Activated T-cell treated with anti-CD3 and anti-CD28 coated beads, Interleukin-2, amount 50 U/mL, for 4 hours (primary cell): ENCODE data around the gene CDKN3. TPM values are rescaled to one million over a fixed set of nuclear protein-coding genes. Genes with fewer than 3 reads are reported as not detected.
A peak's percentile ranks its signal among the peaks of the same experiment; 100 is the strongest.

ENCODE experiments used
- ATAC-seq, 2 donors: fragments of 200-7000 bp; cut with Tn5 transposase; one replicate each; pipeline ENCODE4 v1.10.0; 2021
- DNase-seq: peaks from one replicate; pipeline ENCODE4 v3.0.0-alpha.2; 2020
- H3K27me3 Mint-ChIP-seq: one replicate; pipeline ENCODE4 v1.8.0; 2021; ENCODE audit warnings: low read depth, mixed read lengths
- H3K36me3 Mint-ChIP-seq: one replicate; pipeline ENCODE4 v1.8.0; 2022; ENCODE audit warnings: mixed read lengths; ENCODE audit not compliant: insufficient read depth
- H3K4me1 Mint-ChIP-seq: one replicate; pipeline ENCODE4 v1.8.0; 2021; ENCODE audit warnings: low read depth, mixed read lengths
- H3K4me3 Mint-ChIP-seq: one replicate; pipeline ENCODE4 v1.8.0; 2021; ENCODE audit warnings: mild to moderate bottlenecking, moderate library complexity, mixed read lengths
- H3K9me3 Mint-ChIP-seq: one replicate; pipeline ENCODE4 v1.8.0; 2021; ENCODE audit warnings: mixed read lengths
- total RNA-seq, 3 donors: library from RNA; stranded (reverse); gene quantifications; one replicate each; pipeline ENCODE4 v1.2.1, GENCODE V29; 2021

CDKN3 gene
- total RNA-seq: 10 to 100 TPM in 1 of 3 donors, 1 to 10 TPM in 2; 9.0 to 10.5 (median 9.8) TPM

- Mint-ChIP-seq H3K36me3 (no peaks in the 10 kb centered on the region), H3K9me3 (no peaks in the 10 kb centered on the region), H3K27me3 (no peaks in the 10 kb centered on the region), H3K4me3 (peak within 1 kb of the TSS; percentile 76), H3K4me1 (peaks cover 15% of the 10 kb centered on the region)
- peak; percentile 94 for DNase-seq
- ATAC-seq: peak; percentile 97
These were observed at the start of gene CDKN3 for GRCh38 chr14:54396493-54397335. Gene CDKN3 (plus strand): TSS chr14:54397007. CDS start chr14:54397069, 62 bp downstream.

GRCh38 chr14:54347044-54347443 is 49.8 kb upstream of the CDKN3 start:
- Mint-ChIP-seq H3K4me1 (peaks cover 4% of the 10 kb centered on the region), H3K36me3 (no peaks in the 10 kb centered on the region), H3K27me3 (peaks cover 18% of the 10 kb centered on the region), H3K4me3 (no peak overlapping the region), H3K9me3 (no peaks in the 10 kb centered on the region)
- DNase-seq (no peak), ATAC-seq (no peak)

- Mint-ChIP-seq H3K27me3 (peaks cover 23% of the 10 kb centered on the region), H3K4me3 (no peak overlapping the region), H3K36me3 (no peaks in the 10 kb centered on the region), H3K9me3 (no peaks in the 10 kb centered on the region), H3K4me1 (peaks cover 4% of the 10 kb centered on the region)
- no peak for DNase-seq
- peak in 1 of 2 donors; percentile 46 for ATAC-seq
These were observed 48.7 kb upstream of the CDKN3 start for GRCh38 chr14:54348001-54348611.

GRCh38 chr14:54348923-54349620 is 47.7 kb upstream of the CDKN3 start:
- H3K36me3 Mint-ChIP-seq: no peaks in the 10 kb centered on the region
- ATAC-seq: no peak
- H3K4me3 Mint-ChIP-seq: no peak overlapping the region
- peaks cover 6% of the 10 kb centered on the region for H3K4me1 Mint-ChIP-seq
- no peak for DNase-seq
- peaks cover 31% of the 10 kb centered on the region for H3K27me3 Mint-ChIP-seq
- no peaks in the 10 kb centered on the region for H3K9me3 Mint-ChIP-seq

GRCh38 chr14:54349713-54350112 is 47.1 kb upstream of the CDKN3 start:
- peaks cover 37% of the 10 kb centered on the region for H3K27me3 Mint-ChIP-seq
- ATAC-seq (no peak), DNase-seq (no peak)
- no peak overlapping the region for H3K4me3 Mint-ChIP-seq
- H3K4me1 Mint-ChIP-seq: peaks cover 6% of the 10 kb centered on the region
- H3K9me3 Mint-ChIP-seq: peaks cover 1% of the 10 kb centered on the region
- H3K36me3 Mint-ChIP-seq: no peaks in the 10 kb centered on the region

GRCh38 chr14:54350203-54350602 is 46.6 kb upstream of the CDKN3 start:
- peaks cover 6% of the 10 kb centered on the region for H3K4me1 Mint-ChIP-seq
- peaks cover 6% of the 10 kb centered on the region for H3K9me3 Mint-ChIP-seq
- DNase-seq: no peak
- no peak for ATAC-seq
- no peaks in the 10 kb centered on the region for H3K36me3 Mint-ChIP-seq
- no peak overlapping the region for H3K4me3 Mint-ChIP-seq
- H3K27me3 Mint-ChIP-seq: peaks cover 41% of the 10 kb centered on the region

GRCh38 chr14:54353266-54353665 is 43.5 kb upstream of the CDKN3 start:
- Mint-ChIP-seq H3K9me3 (peaks cover 7% of the 10 kb centered on the region), H3K4me1 (peaks cover 6% of the 10 kb centered on the region), H3K36me3 (no peaks in the 10 kb centered on the region), H3K27me3 (peaks cover 49% of the 10 kb centered on the region), H3K4me3 (no peak overlapping the region)
- DNase-seq (no peak), ATAC-seq (no peak)

GRCh38 chr14:54353694-54354093 is 43.1 kb upstream of the CDKN3 start:
- Mint-ChIP-seq H3K4me3 (no peak overlapping the region), H3K9me3 (peaks cover 7% of the 10 kb centered on the region), H3K36me3 (no peaks in the 10 kb centered on the region), H3K4me1 (peaks cover 6% of the 10 kb centered on the region), H3K27me3 (peaks cover 49% of the 10 kb centered on the region)
- DNase-seq: no peak
- ATAC-seq: no peak

- peaks cover 46% of the 10 kb centered on the region for H3K27me3 Mint-ChIP-seq
- ATAC-seq (no peak), DNase-seq (no peak)
- no peak overlapping the region for H3K4me3 Mint-ChIP-seq
- no peaks in the 10 kb centered on the region for H3K36me3 Mint-ChIP-seq
- peaks cover 6% of the 10 kb centered on the region for H3K4me1 Mint-ChIP-seq
- peaks cover 7% of the 10 kb centered on the region for H3K9me3 Mint-ChIP-seq
These were observed 42.7 kb upstream of the CDKN3 start for GRCh38 chr14:54354096-54354495.

GRCh38 chr14:54354968-54355641 is 41.7 kb upstream of the CDKN3 start:
- H3K27me3 Mint-ChIP-seq: peaks cover 48% of the 10 kb centered on the region

GRCh38 chr14:54355698-54356097 is 41.1 kb upstream of the CDKN3 start:
- ATAC-seq: no peak
- no peak for DNase-seq
- Mint-ChIP-seq H3K27me3 (peaks cover 48% of the 10 kb centered on the region), H3K9me3 (peaks cover 7% of the 10 kb centered on the region), H3K4me3 (no peak overlapping the region), H3K36me3 (no peaks in the 10 kb centered on the region), H3K4me1 (peaks cover 2% of the 10 kb centered on the region)

More at GRCh38 chr14:54354968-54355641, 41.7 kb upstream of the CDKN3 start:
- Mint-ChIP-seq H3K36me3 (no peaks in the 10 kb centered on the region), H3K9me3 (peaks cover 7% of the 10 kb centered on the region), H3K4me1 (peaks cover 2% of the 10 kb centered on the region), H3K4me3 (no peak overlapping the region)
- ATAC-seq (no peak), DNase-seq (no peak)

GRCh38 chr14:54356172-54356571 is 40.6 kb upstream of the CDKN3 start:
- peaks cover 7% of the 10 kb centered on the region for H3K9me3 Mint-ChIP-seq
- DNase-seq (no peak), ATAC-seq (no peak)
- no peaks in the 10 kb centered on the region for H3K36me3 Mint-ChIP-seq
- peaks cover 2% of the 10 kb centered on the region for H3K4me1 Mint-ChIP-seq
- peaks cover 48% of the 10 kb centered on the region for H3K27me3 Mint-ChIP-seq
- no peak overlapping the region for H3K4me3 Mint-ChIP-seq

GRCh38 chr14:54360667-54361066 is 36.1 kb upstream of the CDKN3 start:
- no peak overlapping the region for H3K4me3 Mint-ChIP-seq
- H3K9me3 Mint-ChIP-seq: no peaks in the 10 kb centered on the region
- H3K36me3 Mint-ChIP-seq: no peaks in the 10 kb centered on the region
- DNase-seq (no peak), ATAC-seq (no peak)
- H3K4me1 Mint-ChIP-seq: no peaks in the 10 kb centered on the region
- peaks cover 27% of the 10 kb centered on the region for H3K27me3 Mint-ChIP-seq

GRCh38 chr14:54362089-54362504 is 34.7 kb upstream of the CDKN3 start:
- no peaks in the 10 kb centered on the region for H3K9me3 Mint-ChIP-seq
- no peak overlapping the region for H3K4me3 Mint-ChIP-seq
- ATAC-seq (no peak), DNase-seq (no peak)
- peaks cover 30% of the 10 kb centered on the region for H3K27me3 Mint-ChIP-seq
- no peaks in the 10 kb centered on the region for H3K4me1 Mint-ChIP-seq
- H3K36me3 Mint-ChIP-seq: no peaks in the 10 kb centered on the region
